NB4 (cell line): ENCODE data around the gene CFAP299.
"Not testable (repeated sequence)": the region's sequence is repeated elsewhere in the genome, so short reads cannot be mapped to it uniquely, and the experiment has no call there.

Source experiments
- CTCF ChIP-seq: IDR thresholded peaks from one replicate; pipeline ENCODE4 v1.5.1; 2012; ENCODE audit warnings: low read depth, low read length
- POLR2A ChIP-seq: IDR thresholded peaks from 2 replicates; pipeline ENCODE4 v1.6.1; 2011; ENCODE audit warnings: mild to moderate bottlenecking; ENCODE audit not compliant: insufficient read length; ENCODE audit errors: extremely low read depth
- TF ChIP-seq, protein P1 (sequence below): IDR thresholded peaks from 2 replicates; pipeline ENCODE4 v1.6.1; 2011; ENCODE audit warnings: low read depth, low read length

GRCh38 chr4:80793660-80794059, 458.1 kb downstream of the CFAP299 start:
- not testable (repeated sequence) for TF ChIP-seq CTCF, POLR2A
- TF ChIP-seq, protein P1, sequence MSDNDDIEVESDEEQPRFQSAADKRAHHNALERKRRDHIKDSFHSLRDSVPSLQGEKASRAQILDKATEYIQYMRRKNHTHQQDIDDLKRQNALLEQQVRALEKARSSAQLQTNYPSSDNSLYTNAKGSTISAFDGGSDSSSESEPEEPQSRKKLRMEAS = not testable (repeated sequence)
